MCF 10A (cell line): ENCODE data around the gene OLFML2A. TPM values are rescaled to one million over a fixed set of nuclear protein-coding genes. Genes with fewer than 3 reads are reported as not detected.

ENCODE experiments used
- BruUV-seq: library from RNA; stranded (reverse); fragments of 400-500 nt; replicated peaks from 2 replicates; lab custom pipeline; 2021; lab: Mats Ljungman, UMichigan
- CTCF ChIA-PET: fragments of 300-600 bp; sonication (Branson Sonifier 250); formaldehyde crosslinking; extraction: SDS; loops from one replicate; lab custom pipeline; 2021; ENCODE audit warnings: antibody characterized with exemption, inconsistent platforms; lab: Yijun Ruan, JAX
- POLR2A ChIA-PET: fragments of 300-600, 350-650 bp; sonication (Branson Sonifier 250); formaldehyde crosslinking; extraction: SDS; loops from one replicate; lab custom pipeline; 2020; ENCODE audit warnings: antibody characterized with exemption, inconsistent platforms; lab: Yijun Ruan, JAX
- DNase-seq: peaks from one replicate; pipeline ENCODE4 v3.0.0-alpha.2; 2018; ENCODE audit not compliant: unreplicated experiment
- H3K27ac Mint-ChIP-seq: one replicate; pipeline ENCODE4 v1.8.0; 2022; ENCODE audit warnings: mild to moderate bottlenecking, low read depth, mixed read lengths; ENCODE audit not compliant: unreplicated experiment
- H3K27me3 Mint-ChIP-seq: one replicate; pipeline ENCODE4 v1.8.0; 2022; ENCODE audit warnings: mixed read lengths; ENCODE audit not compliant: insufficient read depth, unreplicated experiment
- H3K36me3 Mint-ChIP-seq: one replicate; pipeline ENCODE4 v1.8.0; 2022; ENCODE audit warnings: mild to moderate bottlenecking, moderate library complexity, mixed read lengths; ENCODE audit not compliant: insufficient read depth, unreplicated experiment
- H3K4me1 Mint-ChIP-seq: one replicate; pipeline ENCODE4 v1.8.0; 2022; ENCODE audit warnings: mixed read lengths; ENCODE audit not compliant: insufficient read depth, unreplicated experiment
- H3K4me3 Mint-ChIP-seq: one replicate; pipeline ENCODE4 v1.8.0; 2022; ENCODE audit warnings: mild to moderate bottlenecking, moderate library complexity, mixed read lengths; ENCODE audit not compliant: unreplicated experiment
- H3K9me3 Mint-ChIP-seq: one replicate; pipeline ENCODE4 v1.8.0; 2022; ENCODE audit warnings: mixed read lengths; ENCODE audit not compliant: unreplicated experiment
- CTCF ChIP-seq: fragments of 200-600 bp; IDR thresholded peaks from one replicate; pipeline ENCODE4 v1.8.0; 2022; ENCODE audit warnings: antibody characterized with exemption, mild to moderate bottlenecking; ENCODE audit not compliant: unreplicated experiment
- intact Hi-C: fragments of 100-400 bp; cut with micrococcal nuclease; formaldehyde crosslinking; loops from 2 replicates; pipeline ENCODE4 v1.14.1; 2022
- total RNA-seq: library from RNA; stranded (reverse); gene quantifications from 2 replicates; pipeline ENCODE4 v1.2.3, GENCODE V29; 2022

OLFML2A gene
- total RNA-seq, 1 experiment from 2014 or later, result 0.21 TPM

DNA sequence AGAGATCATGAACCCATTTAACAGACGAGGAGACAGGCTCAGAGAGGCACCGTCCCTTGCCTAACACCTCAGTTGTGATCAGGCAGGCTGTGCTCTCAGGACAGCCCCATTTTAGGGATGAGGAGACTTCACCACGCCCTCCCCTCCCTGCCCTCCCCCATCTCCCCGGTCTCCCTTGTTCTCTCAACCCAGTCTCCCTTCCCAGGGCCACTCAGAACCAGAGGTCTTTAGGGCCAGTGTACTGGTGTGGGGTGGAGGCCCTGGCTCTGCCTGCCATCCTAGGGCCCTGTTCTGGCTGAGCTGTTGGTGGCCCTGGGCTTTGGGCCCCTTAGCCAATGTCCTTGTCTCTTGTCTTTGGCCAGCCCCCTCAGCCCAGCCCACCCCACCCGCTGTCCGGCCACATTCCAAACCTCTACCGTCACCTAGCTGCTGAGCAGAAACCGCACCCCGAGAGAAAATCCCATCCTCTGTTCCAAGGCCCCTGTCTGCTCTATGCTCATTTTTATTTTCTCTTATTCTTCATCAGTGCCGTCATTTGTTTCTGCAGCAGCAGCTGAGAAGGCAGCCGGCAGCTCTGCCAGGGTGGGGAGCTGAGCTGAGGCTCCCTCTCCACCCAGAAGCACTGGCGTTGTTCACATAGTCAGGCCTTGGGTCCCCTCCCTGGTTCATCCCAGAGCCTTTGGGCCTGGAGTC, 33.9 kb downstream of the OLFML2A start:
- CTCF ChIA-PET, result interaction anchor here (0.7 to 10.1 kb wide), 6 partner anchors 17 to 521 kb away, joined by 3 to 112 read pairs (median 5); partner anchors contain the start of genes NR6A1, OLFML2A and WDR38
- Mint-ChIP-seq H3K27ac (peak overlapping the region; percentile 89), H3K4me1 (peaks cover 31% of the 10 kb centered on the region), H3K27me3 (no peaks in the 10 kb centered on the region), H3K36me3 (no peaks in the 10 kb centered on the region), H3K9me3 (no peaks in the 10 kb centered on the region), H3K4me3 (peak overlapping the region; percentile 15)
- TF ChIP-seq CTCF, result no peak
- no TSS peak for BruUV-seq
- POLR2A ChIA-PET, result interaction anchor here (0.8 to 1.0 kb wide), 4 partner anchors 9 to 46 kb away, joined by 3 read pairs; no protein-coding TSS in a partner anchor
- DNase-seq, result peak; percentile 67
- intact Hi-C loops, result loop anchor here (2.0 to 5.0 kb wide), 2 partner anchors 36 to 41 kb away; partner anchors contain the start of gene WDR38

GRCh38 chr9:124812441-124812876, 35.5 kb downstream of the OLFML2A start:
- Mint-ChIP-seq H3K36me3 (no peaks in the 10 kb centered on the region), H3K27me3 (no peaks in the 10 kb centered on the region), H3K9me3 (no peaks in the 10 kb centered on the region), H3K4me1 (peaks cover 31% of the 10 kb centered on the region), H3K4me3 (no peak overlapping the region), H3K27ac (peak overlapping the region; percentile 46)
- no TSS peak for BruUV-seq
- CTCF ChIA-PET, result interaction anchor here (0.6 to 10.1 kb wide), 9 partner anchors 11 to 390 kb away, joined by 3 to 112 read pairs (median 3); partner anchors contain the start of genes NR6A1, OLFML2A and WDR38
- POLR2A ChIA-PET, result interaction anchor here (0.7 to 2.9 kb wide), 8 partner anchors 15 to 193 kb away, joined by 3 to 11 read pairs (median 3); partner anchors contain the start of genes ARPC5L and WDR38
- intact Hi-C loops, result loop anchor here (5.0 kb wide), 1 partner anchor 40 kb away; the partner anchor contains the start of gene WDR38
- TF ChIP-seq CTCF, result no peak
- DNase-seq, result peak; percentile 88

DNA sequence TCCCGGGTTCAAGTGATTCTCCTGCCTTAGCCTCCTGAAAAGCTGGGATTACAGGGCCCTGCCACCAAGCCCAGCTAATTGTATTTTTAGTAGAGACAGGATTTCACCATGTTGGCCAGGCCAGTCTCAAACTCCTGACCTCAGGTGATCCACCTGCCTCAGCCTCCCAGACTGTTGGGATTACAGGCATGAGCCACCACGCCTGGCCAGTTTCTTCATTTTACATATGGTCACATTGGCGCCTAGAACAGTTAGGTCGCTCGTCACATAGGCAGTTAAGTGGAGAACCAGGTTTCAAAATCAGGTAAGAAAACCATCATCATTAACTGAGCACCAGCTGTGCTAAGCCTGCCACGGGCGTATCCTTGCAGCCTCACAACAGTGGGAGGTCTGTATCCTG, 36.1 kb downstream of the OLFML2A start:
- DNase-seq, result no peak
- Mint-ChIP-seq H3K27ac (peak overlapping the region; percentile 46), H3K27me3 (no peaks in the 10 kb centered on the region), H3K4me1 (peaks cover 35% of the 10 kb centered on the region), H3K9me3 (no peaks in the 10 kb centered on the region), H3K36me3 (no peaks in the 10 kb centered on the region), H3K4me3 (no peak overlapping the region)
- CTCF ChIA-PET, result interaction anchor here (0.6 to 10.1 kb wide), 7 partner anchors 11 to 43 kb away, joined by 3 to 112 read pairs (median 3); partner anchors contain the start of genes NR6A1, OLFML2A and WDR38
- no peak for TF ChIP-seq CTCF
- no TSS peak for BruUV-seq
- POLR2A ChIA-PET, result interaction anchor here (0.7 to 2.9 kb wide), 5 partner anchors 21 to 194 kb away, joined by 3 to 11 read pairs (median 7); partner anchors contain the start of genes NR6A1 and WDR38
- intact Hi-C loops, result loop anchor here (5.0 kb wide), 1 partner anchor 39 kb away; the partner anchor contains the start of gene WDR38
